ENCODE measurements around the gene CNNM3.

- TF ChIP-seq CTCF (IDR thresholded peaks at IDR 0.05) = no peak
- no peak for TF ChIP-seq POLR2A (IDR thresholded peaks at IDR 0.05)
Measured at GRCh38 chr2:96830044-96830562, 14.0 kb downstream of the CNNM3 start.
